SU-DHL-6 (cell line): ENCODE data around the gene PPARGC1A.

ENCODE experiments used
- CTCF ChIP-seq: fragments of 200-600 bp; sonication (generic); IDR thresholded peaks from one replicate; pipeline ENCODE4 v1.5.1; 2017; ENCODE audit warnings: antibody characterized with exemption, mild to moderate bottlenecking, low read length, moderate library complexity; ENCODE audit not compliant: insufficient read depth, poor library complexity, severe bottlenecking
- EZH2phosphoT487 ChIP-seq: fragments of 200-600 bp; sonication (generic), shearing (Covaris generic); conservative IDR thresholded peaks from 2 replicates; pipeline ENCODE4 v1.6.1; 2018; ENCODE audit warnings: mild to moderate bottlenecking, antibody characterized with exemption, low read length, moderate library complexity, mixed read lengths

- TF ChIP-seq CTCF (no peak), EZH2phosphoT487 (no peak)
Measured at GRCh38 chr4:23885943-23886590, 3.8 kb downstream of the PPARGC1A start.
